BJ (cell line): Measurements from ENCODE around the gene DEFB119. TPM values are rescaled to one million over a fixed set of nuclear protein-coding genes. Genes with fewer than 3 reads are reported as not detected.
"Not testable (repeated sequence)": the region's sequence is repeated elsewhere in the genome, so short reads cannot be mapped to it uniquely, and the experiment has no call there.

Source experiments
- CTCF ChIA-PET: fragments of 350-600 bp; formaldehyde crosslinking; extraction: SDS; loops from one replicate; lab custom pipeline; 2021; ENCODE audit warnings: antibody characterized with exemption, inconsistent platforms; lab: Yijun Ruan, JAX
- POLR2A ChIA-PET: fragments of 300-600 bp; sonication (Branson Sonifier 250); formaldehyde crosslinking; extraction: SDS; loops from one replicate; lab custom pipeline; 2021; ENCODE audit warnings: antibody characterized with exemption; lab: Charles Lee
- DNase-seq: peaks from one replicate; pipeline ENCODE4 v3.0.0-alpha.2; 2011; ENCODE audit warnings: low read depth
- H3K27me3 ChIP-seq: 2 replicates; pipeline ENCODE4 v1.6.0; 2011; ENCODE audit warnings: low read length; ENCODE audit not compliant: control insufficient read depth, insufficient read depth
- H3K36me3 ChIP-seq: 2 replicates; pipeline ENCODE4 v1.5.1; 2011; ENCODE audit warnings: low read length; ENCODE audit not compliant: control insufficient read depth, insufficient read depth
- H3K4me3 ChIP-seq: 2 replicates; pipeline ENCODE4 v1.5.1; 2011; ENCODE audit warnings: low read depth, mild to moderate bottlenecking, control low read depth, low read length
- CTCF ChIP-seq: IDR thresholded peaks from 2 replicates; pipeline ENCODE4 v1.5.1; 2011; ENCODE audit warnings: low read depth, mild to moderate bottlenecking, control low read depth, inconsistent platforms, low read length, moderate library complexity; ENCODE audit not compliant: insufficient read depth
- polyA minus RNA-seq: library from RNA; depleted of rRNA, polyadenylated mRNA; stranded (reverse); fragments of >200 nt; gene quantifications from 2 replicates; pipeline ENCODE4 v1.2.3, GENCODE V29; 2011; rRNA and poly(A)+ RNA removed
- polyA plus RNA-seq: library from polyadenylated mRNA; depleted of rRNA; stranded (reverse); fragments of >200 nt; gene quantifications from 2 replicates; pipeline ENCODE4 v1.2.3, GENCODE V29; 2011; rRNA removed

The DEFB119 gene
- polyA plus RNA-seq = not detected in 2 replicates
- not detected in 2 replicates for polyA minus RNA-seq

GRCh38 chr20:31390490-31390889, at the start of gene DEFB119:
Gene DEFB119 (minus strand): TSS chr20:31390590. CDS start chr20:31390483, 107 bp downstream.
- ChIA-PET POLR2A (no interaction called here), CTCF (no interaction called here)
- H3K36me3 ChIP-seq = no peaks in the 10 kb centered on the region
- no peak for TF ChIP-seq CTCF
- H3K4me3 ChIP-seq = no peak within 1 kb of the TSS
- H3K27me3 ChIP-seq = no peaks in the 10 kb centered on the region
- DNase-seq = no peak

- ChIA-PET POLR2A (no interaction called here), CTCF (interaction anchor here (0.8 kb wide), 1 partner anchor 18 kb away, joined by 3 read pairs; no protein-coding TSS in a partner anchor)
- TF ChIP-seq CTCF = no peak
- Histone ChIP-seq H3K4me3 (no peak overlapping the region), H3K36me3 (no peaks in the 10 kb centered on the region), H3K27me3 (no peaks in the 10 kb centered on the region)
- no peak for DNase-seq
Measured at GRCh38 chr20:31430568-31431115, 40.3 kb upstream of the DEFB119 start.

GRCh38 chr20:31427576-31427975, 37.2 kb upstream of the DEFB119 start:
- H3K4me3 ChIP-seq, DNase-seq, H3K36me3 ChIP-seq, POLR2A ChIA-PET, H3K27me3 ChIP-seq, CTCF ChIA-PET: not testable (repeated sequence)

GRCh38 chr20:31426891-31427551, 36.6 kb upstream of the DEFB119 start:
- DNase-seq, H3K27me3 ChIP-seq, H3K4me3 ChIP-seq, POLR2A ChIA-PET, H3K36me3 ChIP-seq, CTCF ChIA-PET: not testable (repeated sequence)

GRCh38 chr20:31425797-31426196, 35.4 kb upstream of the DEFB119 start:
- no peak for TF ChIP-seq CTCF
- no peak for DNase-seq
- ChIA-PET POLR2A (no interaction called here), CTCF (no interaction called here)
- H3K4me3 ChIP-seq = no peak overlapping the region
- no peaks in the 10 kb centered on the region for H3K36me3 ChIP-seq
- no peaks in the 10 kb centered on the region for H3K27me3 ChIP-seq

GRCh38 chr20:31418307-31418706, 27.9 kb upstream of the DEFB119 start:
- Histone ChIP-seq H3K4me3 (no peak overlapping the region), H3K27me3 (no peaks in the 10 kb centered on the region), H3K36me3 (no peaks in the 10 kb centered on the region)
- no peak for TF ChIP-seq CTCF
- DNase-seq = no peak
- POLR2A ChIA-PET = no interaction called here
- CTCF ChIA-PET = interaction anchor here (0.8 kb wide), 1 partner anchor 85 kb away, joined by 3 read pairs; no protein-coding TSS in a partner anchor
